Measurements from ENCODE around the gene STXBP5.

STXBP5 gene

GRCh38 chr6:147204060-147204785 is at the start of gene STXBP5:
STXBP5 (plus strand) TSS chr6:147204417; CDS start chr6:147204533, 116 bp downstream.
- peak; percentile 9 to 23 for DNase-seq

GRCh38 chr6:147154454-147154853 is 49.8 kb upstream of the STXBP5 start:
- no peak for DNase-seq

GRCh38 chr6:147156218-147156617 is 48.0 kb upstream of the STXBP5 start:
- DNase-seq = no peak

- DNase-seq = no peak
Measured at GRCh38 chr6:147156799-147157382, 47.3 kb upstream of the STXBP5 start.

GRCh38 chr6:147157930-147158329 is 46.3 kb upstream of the STXBP5 start:
- DNase-seq = no peak

GRCh38 chr6:147158881-147159280 is 45.3 kb upstream of the STXBP5 start:
- DNase-seq = no peak

GRCh38 chr6:147159536-147160374 is 44.5 kb upstream of the STXBP5 start:
- no peak for DNase-seq

- no peak for DNase-seq
Measured at GRCh38 chr6:147160593-147160992, 43.6 kb upstream of the STXBP5 start.

- DNase-seq = no peak
Measured at GRCh38 chr6:147161253-147161973, 42.8 kb upstream of the STXBP5 start.

GRCh38 chr6:147161974-147162495 is 42.2 kb upstream of the STXBP5 start:
- no peak for DNase-seq

GRCh38 chr6:147164761-147165160 is 39.5 kb upstream of the STXBP5 start:
- DNase-seq = no peak

- no peak for DNase-seq
Measured at GRCh38 chr6:147166360-147166944, 37.8 kb upstream of the STXBP5 start.

GRCh38 chr6:147166992-147167391 is 37.2 kb upstream of the STXBP5 start:
- no peak for DNase-seq

GRCh38 chr6:147167576-147168461 is 36.4 kb upstream of the STXBP5 start:
- DNase-seq = no peak

GRCh38 chr6:147169529-147169928 is 34.7 kb upstream of the STXBP5 start:
- no peak for DNase-seq

GRCh38 chr6:147170269-147170668 is 33.9 kb upstream of the STXBP5 start:
- DNase-seq = no peak

- no peak for DNase-seq
Measured at GRCh38 chr6:147173140-147173539, 31.1 kb upstream of the STXBP5 start.

GRCh38 chr6:147173675-147174308 is 30.4 kb upstream of the STXBP5 start:
- DNase-seq = no peak

GRCh38 chr6:147176795-147177194 is 27.4 kb upstream of the STXBP5 start:
- DNase-seq = no peak

GRCh38 chr6:147177286-147177685 is 26.9 kb upstream of the STXBP5 start:
- DNase-seq = no peak

GRCh38 chr6:147178355-147178754 is 25.9 kb upstream of the STXBP5 start:
- no peak for DNase-seq

All from activated CD4-positive, alpha-beta T cell treated with anti-CD3 and anti-CD28 coated beads, Interleukin-2, amount 50 U/mL, for 4 hours (primary cell).